ENCODE results near the gene TUBB3. TPM values are rescaled to one million over a fixed set of nuclear protein-coding genes. Genes with fewer than 3 reads are reported as not detected.

TUBB3 gene
- total RNA-seq, 1 donor from 2014 or later, result 26.4 TPM

- H3K27me3 Mint-ChIP-seq (ENCODE audit: low read depth), result no peaks in the 10 kb centered on the region
- no peaks in the 10 kb centered on the region for H3K4me1 Mint-ChIP-seq
- H3K27ac Mint-ChIP-seq, result no peak overlapping the region
- no peak for TF ChIP-seq CTCF (IDR thresholded peaks at IDR 0.05; ENCODE audit: unreplicated experiment)
- H3K4me3 Mint-ChIP-seq, result no peak overlapping the region
- no peak for DNase-seq (ENCODE audit: low spot score in 2 of 2, unreplicated experiment in 2 of 2)
- no peaks in the 10 kb centered on the region for H3K9me3 Mint-ChIP-seq
- peaks cover 24% of the 10 kb centered on the region for H3K36me3 Mint-ChIP-seq
Observed at GRCh38 chr16:89892055-89892630, 31.0 kb upstream of the TUBB3 start.

- Mint-ChIP-seq H3K27ac (no peak overlapping the region), H3K9me3 (no peaks in the 10 kb centered on the region), H3K4me3 (no peak overlapping the region), H3K4me1 (no peaks in the 10 kb centered on the region), H3K36me3 (peaks cover 22% of the 10 kb centered on the region), H3K27me3 (ENCODE audit: low read depth) (no peaks in the 10 kb centered on the region)
- DNase-seq (ENCODE audit: low spot score in 2 of 2, unreplicated experiment in 2 of 2), result no peak
- TF ChIP-seq CTCF (IDR thresholded peaks at IDR 0.05; ENCODE audit: unreplicated experiment), result no peak
Observed at GRCh38 chr16:89892635-89893034, 30.5 kb upstream of the TUBB3 start.

- Mint-ChIP-seq H3K27me3 (ENCODE audit: low read depth) (no peaks in the 10 kb centered on the region), H3K36me3 (peaks cover 22% of the 10 kb centered on the region), H3K27ac (no peak overlapping the region), H3K4me1 (no peaks in the 10 kb centered on the region), H3K4me3 (no peak overlapping the region), H3K9me3 (no peaks in the 10 kb centered on the region)
- TF ChIP-seq CTCF (IDR thresholded peaks at IDR 0.05; ENCODE audit: unreplicated experiment), result no peak
- no peak for DNase-seq (ENCODE audit: low spot score in 2 of 2, unreplicated experiment in 2 of 2)
Observed at GRCh38 chr16:89893642-89894548, 29.2 kb upstream of the TUBB3 start.

GRCh38 chr16:89895482-89896250 is 27.5 kb upstream of the TUBB3 start:
- no peak overlapping the region for H3K27ac Mint-ChIP-seq
- H3K36me3 Mint-ChIP-seq, result peaks cover 31% of the 10 kb centered on the region
- no peak for DNase-seq (ENCODE audit: low spot score in 2 of 2, unreplicated experiment in 2 of 2)
- no peaks in the 10 kb centered on the region for H3K4me1 Mint-ChIP-seq
- TF ChIP-seq CTCF (IDR thresholded peaks at IDR 0.05; ENCODE audit: unreplicated experiment), result no peak
- no peak overlapping the region for H3K4me3 Mint-ChIP-seq
- no peaks in the 10 kb centered on the region for H3K9me3 Mint-ChIP-seq
- no peaks in the 10 kb centered on the region for H3K27me3 Mint-ChIP-seq (ENCODE audit: low read depth)

- no peaks in the 10 kb centered on the region for H3K9me3 Mint-ChIP-seq
- TF ChIP-seq CTCF (IDR thresholded peaks at IDR 0.05; ENCODE audit: unreplicated experiment), result no peak
- peaks cover 28% of the 10 kb centered on the region for H3K36me3 Mint-ChIP-seq
- no peak for DNase-seq (ENCODE audit: low spot score in 2 of 2, unreplicated experiment in 2 of 2)
- H3K27ac Mint-ChIP-seq, result no peak overlapping the region
- H3K27me3 Mint-ChIP-seq (ENCODE audit: low read depth), result no peaks in the 10 kb centered on the region
- H3K4me1 Mint-ChIP-seq, result no peaks in the 10 kb centered on the region
- no peak overlapping the region for H3K4me3 Mint-ChIP-seq
Observed at GRCh38 chr16:89897204-89897603, 25.9 kb upstream of the TUBB3 start.

Measured in mesothelial cell of epicardium (in vitro differentiated cells).